ENCODE results near the gene FKBP3. TPM values are rescaled to one million over a fixed set of nuclear protein-coding genes. Genes with fewer than 3 reads are reported as not detected.
"Not testable (repeated sequence)": the region's sequence is repeated elsewhere in the genome, so short reads cannot be mapped to it uniquely, and the experiment has no call there.

FKBP3 gene
- total RNA-seq, 1 donor from 2014 or later = 50.2 TPM

GRCh38 chr14:45156067-45156466, 21.8 kb upstream of the FKBP3 start:
- no peaks in the 10 kb centered on the region for H3K9me3 Mint-ChIP-seq (ENCODE audit: unreplicated experiment)
- H3K27me3 Mint-ChIP-seq (ENCODE audit: unreplicated experiment) = no peaks in the 10 kb centered on the region
- no peaks in the 10 kb centered on the region for H3K4me1 Mint-ChIP-seq (ENCODE audit: unreplicated experiment)
- H3K36me3 Mint-ChIP-seq (ENCODE audit: unreplicated experiment) = no peaks in the 10 kb centered on the region
- TF ChIP-seq, protein P1, sequence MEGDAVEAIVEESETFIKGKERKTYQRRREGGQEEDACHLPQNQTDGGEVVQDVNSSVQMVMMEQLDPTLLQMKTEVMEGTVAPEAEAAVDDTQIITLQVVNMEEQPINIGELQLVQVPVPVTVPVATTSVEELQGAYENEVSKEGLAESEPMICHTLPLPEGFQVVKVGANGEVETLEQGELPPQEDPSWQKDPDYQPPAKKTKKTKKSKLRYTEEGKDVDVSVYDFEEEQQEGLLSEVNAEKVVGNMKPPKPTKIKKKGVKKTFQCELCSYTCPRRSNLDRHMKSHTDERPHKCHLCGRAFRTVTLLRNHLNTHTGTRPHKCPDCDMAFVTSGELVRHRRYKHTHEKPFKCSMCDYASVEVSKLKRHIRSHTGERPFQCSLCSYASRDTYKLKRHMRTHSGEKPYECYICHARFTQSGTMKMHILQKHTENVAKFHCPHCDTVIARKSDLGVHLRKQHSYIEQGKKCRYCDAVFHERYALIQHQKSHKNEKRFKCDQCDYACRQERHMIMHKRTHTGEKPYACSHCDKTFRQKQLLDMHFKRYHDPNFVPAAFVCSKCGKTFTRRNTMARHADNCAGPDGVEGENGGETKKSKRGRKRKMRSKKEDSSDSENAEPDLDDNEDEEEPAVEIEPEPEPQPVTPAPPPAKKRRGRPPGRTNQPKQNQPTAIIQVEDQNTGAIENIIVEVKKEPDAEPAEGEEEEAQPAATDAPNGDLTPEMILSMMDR (IDR thresholded peaks at IDR 0.05) = no peak
- H3K4me3 Mint-ChIP-seq (ENCODE audit: unreplicated experiment) = no peak overlapping the region
- H3K27ac Mint-ChIP-seq (ENCODE audit: unreplicated experiment) = no peak overlapping the region
- DNase-seq (ENCODE audit: extremely low spot score, unreplicated experiment) = no peak

DNA sequence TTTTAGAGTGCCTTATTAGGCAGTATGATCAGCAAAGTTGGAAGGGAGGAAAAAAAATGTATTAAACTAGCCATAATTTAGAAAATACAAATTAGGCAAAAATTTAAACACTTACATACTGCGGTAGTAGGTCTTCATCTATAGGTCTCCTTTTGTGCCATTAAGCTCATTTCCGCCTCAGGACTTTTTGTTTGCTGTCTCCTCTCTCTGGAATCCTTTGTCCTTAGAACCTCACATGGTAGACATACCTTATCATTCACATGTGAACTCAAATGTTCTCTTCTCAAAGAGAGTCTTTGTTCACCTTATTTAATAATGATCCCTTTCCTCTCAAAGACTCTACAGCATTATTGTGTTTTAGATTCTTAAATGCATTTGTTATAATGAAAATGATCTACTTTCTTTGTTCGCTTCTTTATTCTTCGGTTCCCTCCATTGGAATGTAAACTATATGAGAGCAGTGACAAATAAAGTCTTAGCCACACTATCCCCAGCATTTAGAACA, 16.2 kb upstream of the FKBP3 start:
- DNase-seq (ENCODE audit: extremely low spot score, unreplicated experiment) = no peak
- Mint-ChIP-seq H3K36me3 (ENCODE audit: unreplicated experiment) (peaks cover 4% of the 10 kb centered on the region), H3K4me3 (ENCODE audit: unreplicated experiment) (no peak overlapping the region), H3K4me1 (ENCODE audit: unreplicated experiment) (no peaks in the 10 kb centered on the region), H3K27ac (ENCODE audit: unreplicated experiment) (no peak overlapping the region), H3K9me3 (ENCODE audit: unreplicated experiment) (no peaks in the 10 kb centered on the region), H3K27me3 (ENCODE audit: unreplicated experiment) (no peaks in the 10 kb centered on the region)
- TF ChIP-seq, protein P1 (IDR thresholded peaks at IDR 0.05) = no peak

GRCh38 chr14:45149602-45150001, 15.3 kb upstream of the FKBP3 start:
- H3K36me3 Mint-ChIP-seq (ENCODE audit: unreplicated experiment) = peaks cover 4% of the 10 kb centered on the region
- H3K9me3 Mint-ChIP-seq (ENCODE audit: unreplicated experiment) = no peaks in the 10 kb centered on the region
- H3K4me1 Mint-ChIP-seq (ENCODE audit: unreplicated experiment) = no peaks in the 10 kb centered on the region
- TF ChIP-seq, protein P1 (IDR thresholded peaks at IDR 0.05) = no peak
- H3K27me3 Mint-ChIP-seq (ENCODE audit: unreplicated experiment) = no peaks in the 10 kb centered on the region
- no peak overlapping the region for H3K27ac Mint-ChIP-seq (ENCODE audit: unreplicated experiment)
- no peak overlapping the region for H3K4me3 Mint-ChIP-seq (ENCODE audit: unreplicated experiment)
- no peak for DNase-seq (ENCODE audit: extremely low spot score, unreplicated experiment)

- Mint-ChIP-seq H3K9me3 (ENCODE audit: unreplicated experiment) (no peaks in the 10 kb centered on the region), H3K27me3 (ENCODE audit: unreplicated experiment) (no peaks in the 10 kb centered on the region), H3K4me1 (ENCODE audit: unreplicated experiment) (no peaks in the 10 kb centered on the region), H3K36me3 (ENCODE audit: unreplicated experiment) (peaks cover 4% of the 10 kb centered on the region), H3K4me3 (ENCODE audit: unreplicated experiment) (no peak overlapping the region), H3K27ac (ENCODE audit: unreplicated experiment) (no peak overlapping the region)
- TF ChIP-seq, protein P1 (IDR thresholded peaks at IDR 0.05) = no peak
- no peak for DNase-seq (ENCODE audit: extremely low spot score, unreplicated experiment)
Measured at GRCh38 chr14:45145214-45145613, 10.9 kb upstream of the FKBP3 start.

- Mint-ChIP-seq H3K27ac (ENCODE audit: unreplicated experiment) (no peak overlapping the region), H3K36me3 (ENCODE audit: unreplicated experiment) (peaks cover 4% of the 10 kb centered on the region), H3K9me3 (ENCODE audit: unreplicated experiment) (no peaks in the 10 kb centered on the region), H3K4me1 (ENCODE audit: unreplicated experiment) (no peaks in the 10 kb centered on the region), H3K27me3 (ENCODE audit: unreplicated experiment) (no peaks in the 10 kb centered on the region), H3K4me3 (ENCODE audit: unreplicated experiment) (no peak overlapping the region)
- DNase-seq (ENCODE audit: extremely low spot score, unreplicated experiment) = no peak
- TF ChIP-seq, protein P1 (IDR thresholded peaks at IDR 0.05) = no peak
Measured at GRCh38 chr14:45144658-45145057, 10.4 kb upstream of the FKBP3 start.

- H3K9me3 Mint-ChIP-seq (ENCODE audit: unreplicated experiment); H3K36me3 Mint-ChIP-seq (ENCODE audit: unreplicated experiment); H3K27me3 Mint-ChIP-seq (ENCODE audit: unreplicated experiment); DNase-seq (ENCODE audit: extremely low spot score, unreplicated experiment); H3K27ac Mint-ChIP-seq (ENCODE audit: unreplicated experiment); H3K4me3 Mint-ChIP-seq (ENCODE audit: unreplicated experiment): not testable (repeated sequence)
- H3K4me1 Mint-ChIP-seq (ENCODE audit: unreplicated experiment) = peaks cover 13% of the 10 kb centered on the region
Measured at GRCh38 chr14:45142083-45142482, 7.8 kb upstream of the FKBP3 start.

Measured in osteocyte (in vitro differentiated cells).